GM18508 (cell line): Measurements from ENCODE around the gene KLHDC9.
"Not testable (repeated sequence)": the region's sequence is repeated elsewhere in the genome, so short reads cannot be mapped to it uniquely, and the experiment has no call there.

Experiments used
- ATAC-seq: cut with Tn5 transposase; IDR thresholded peaks from one replicate; pipeline ENCODE4 v1.9.1; 2021; ENCODE audit warnings: moderate number of reproducible peaks; ENCODE audit not compliant: insufficient read depth, unreplicated experiment

Gene KLHDC9

GRCh38 chr1:161098210-161099068 lies at the start of gene KLHDC9:
Gene KLHDC9, plus strand, starts transcription at chr1:161098361. Its CDS starts 175 bp downstream, at chr1:161098536.
- ATAC-seq = peak; percentile 41

DNA sequence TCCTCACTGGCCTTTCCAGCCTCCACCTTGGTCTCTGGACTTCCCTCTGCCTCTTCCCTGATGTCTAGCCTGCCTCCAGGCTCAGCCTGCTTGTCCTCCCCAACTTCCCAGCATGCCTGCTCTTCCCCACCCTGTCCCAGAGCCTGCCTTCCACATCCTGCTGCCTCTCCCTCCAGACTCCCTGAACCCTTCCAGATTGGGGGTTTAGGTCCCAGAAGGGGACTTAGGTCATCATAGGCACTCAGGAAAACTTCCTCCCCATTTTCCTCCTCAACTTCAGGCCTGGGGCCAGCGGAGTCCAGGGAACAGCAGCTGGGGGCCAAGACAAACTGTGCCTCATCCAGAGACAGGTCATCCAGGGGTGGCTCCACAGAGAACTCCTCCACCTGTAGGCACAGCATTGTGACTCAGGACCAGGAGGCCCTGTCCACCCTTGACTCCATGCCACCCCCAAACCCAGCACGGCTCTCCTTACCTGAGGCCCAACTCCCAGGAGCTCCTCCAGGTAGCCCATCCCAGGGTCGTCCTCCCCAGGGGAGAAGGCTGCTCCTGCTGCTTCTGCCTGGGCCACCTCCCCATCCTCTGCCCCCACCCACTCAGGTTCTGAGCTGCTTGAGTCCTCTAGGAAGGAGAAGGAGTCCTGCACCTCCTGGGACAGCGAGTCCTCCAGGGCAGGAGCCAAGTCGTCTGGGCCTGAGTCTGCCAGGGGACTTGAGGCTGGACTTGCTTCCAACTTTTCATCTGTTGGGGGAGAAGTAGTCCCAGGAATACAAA lies 49.0 kb upstream of the KLHDC9 start:
- no peak for ATAC-seq

GRCh38 chr1:161051219-161051618 lies 46.9 kb upstream of the KLHDC9 start:
- no peak for ATAC-seq

- no peak for ATAC-seq
These were observed 45.3 kb upstream of the KLHDC9 start for GRCh38 chr1:161052899-161053298.

- no peak for ATAC-seq
These were observed 43.9 kb upstream of the KLHDC9 start for GRCh38 chr1:161054232-161054631.

GRCh38 chr1:161054805-161055204 lies 43.4 kb upstream of the KLHDC9 start:
- no peak for ATAC-seq

DNA sequence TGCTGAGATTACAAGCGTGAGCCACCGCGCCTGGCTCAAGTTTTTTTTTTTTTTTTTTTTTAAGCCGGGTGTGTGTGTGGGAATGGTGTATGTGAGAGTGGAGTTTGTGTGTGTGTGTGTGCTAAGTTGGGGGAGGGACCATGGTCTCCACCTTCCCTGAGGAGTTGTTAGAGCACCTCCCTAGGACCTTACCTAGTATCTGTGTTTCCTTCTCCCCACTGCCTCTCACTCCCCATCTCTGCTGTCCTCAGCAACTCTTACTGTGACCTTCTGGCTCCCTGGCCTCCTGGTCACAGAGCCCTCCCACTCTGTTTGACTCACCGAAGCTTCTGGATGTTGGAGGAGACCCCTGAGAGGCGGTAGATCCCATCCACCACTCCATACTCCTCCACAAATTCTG lies 38.9 kb upstream of the KLHDC9 start:
- no peak for ATAC-seq

- ATAC-seq = no peak
These were observed 36.7 kb upstream of the KLHDC9 start for GRCh38 chr1:161061419-161061818.

GRCh38 chr1:161063936-161064335 lies 34.2 kb upstream of the KLHDC9 start:
- not testable (repeated sequence) for ATAC-seq

DNA sequence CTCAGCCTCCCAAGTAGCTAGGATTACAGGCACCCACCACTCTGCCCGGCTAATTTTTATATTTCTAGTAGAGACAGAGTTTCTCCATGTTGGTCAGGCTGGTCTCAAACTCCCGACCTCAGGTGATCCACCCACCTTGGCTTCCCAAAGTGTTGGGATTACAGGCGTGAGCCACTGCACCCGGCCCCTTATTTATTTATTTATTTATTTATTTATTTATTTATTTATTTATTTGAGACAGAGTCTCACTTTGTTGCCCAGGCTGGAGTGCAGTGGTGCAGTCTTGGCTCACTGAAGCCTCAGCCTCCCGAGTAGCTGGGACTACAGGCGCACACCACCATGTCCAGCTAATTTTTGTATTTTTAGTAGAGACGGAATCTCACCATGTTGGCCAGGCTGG lies 32.5 kb upstream of the KLHDC9 start:
- ATAC-seq = not testable (repeated sequence)

DNA sequence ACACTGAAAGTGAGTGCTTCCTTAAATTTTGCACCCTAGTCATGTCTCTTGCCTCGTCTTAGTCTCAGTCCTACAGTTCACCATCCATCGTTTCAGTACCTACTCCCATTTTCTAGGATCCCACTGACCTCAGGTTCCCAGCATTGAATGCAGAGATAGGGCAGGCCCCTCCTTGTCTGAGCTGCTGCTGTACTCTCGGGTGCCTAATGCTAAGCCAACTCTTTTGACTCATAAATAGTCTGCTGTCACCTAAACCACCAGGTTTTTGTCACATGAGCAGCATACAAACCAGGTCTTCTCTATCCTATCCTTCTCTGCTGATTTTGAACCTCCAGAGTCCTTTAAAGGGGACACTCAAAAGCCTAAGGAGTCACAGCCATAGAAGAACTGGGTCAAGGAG lies 31.5 kb upstream of the KLHDC9 start:
- no peak for ATAC-seq

DNA sequence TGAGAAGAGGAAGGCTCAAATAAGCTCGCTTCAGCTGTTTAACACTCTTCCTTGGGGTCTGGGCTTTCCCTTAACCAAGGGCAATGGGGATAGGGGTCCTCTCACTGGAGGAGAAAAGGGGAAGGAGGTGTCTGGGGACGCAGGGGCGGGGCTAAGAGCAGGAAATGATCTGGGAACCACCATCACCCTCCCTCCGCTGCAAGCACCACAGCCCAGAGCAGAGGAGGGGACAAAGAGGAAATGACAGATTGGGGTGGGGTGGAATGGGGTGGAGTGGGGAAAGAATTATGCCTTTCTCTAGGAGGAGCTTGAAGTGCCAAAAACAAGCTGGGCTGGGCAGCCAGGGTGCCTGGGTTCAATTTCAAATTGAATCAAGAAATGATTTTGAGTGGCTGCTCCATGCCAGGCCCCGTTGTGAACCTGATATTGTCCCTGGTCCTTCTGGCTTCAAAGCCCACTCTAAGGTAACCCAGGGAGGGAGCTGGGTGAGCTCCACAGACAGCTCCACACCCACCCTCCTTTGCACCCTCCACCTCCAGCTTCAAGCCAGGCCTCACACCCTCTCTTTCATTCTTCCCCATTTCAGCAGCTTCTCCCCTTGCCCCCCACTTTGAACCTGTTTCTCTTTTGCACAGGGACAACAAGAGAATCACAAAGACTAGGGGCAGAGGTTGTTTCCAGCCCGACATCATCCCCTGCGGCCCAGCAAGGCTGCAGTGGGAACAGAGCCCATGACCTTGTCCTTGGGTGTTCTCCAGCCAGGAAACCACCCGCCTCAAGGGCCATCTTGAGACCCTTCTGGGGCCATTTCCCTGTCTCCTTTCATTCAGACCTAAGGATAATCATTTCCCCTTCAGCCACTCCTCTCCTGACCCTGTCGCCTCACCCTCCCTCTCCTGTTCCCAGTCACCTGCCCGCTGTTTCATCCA lies 29.6 kb upstream of the KLHDC9 start:
- ATAC-seq = no peak

- no peak for ATAC-seq
These were observed 28.9 kb upstream of the KLHDC9 start for GRCh38 chr1:161069241-161069640.

DNA sequence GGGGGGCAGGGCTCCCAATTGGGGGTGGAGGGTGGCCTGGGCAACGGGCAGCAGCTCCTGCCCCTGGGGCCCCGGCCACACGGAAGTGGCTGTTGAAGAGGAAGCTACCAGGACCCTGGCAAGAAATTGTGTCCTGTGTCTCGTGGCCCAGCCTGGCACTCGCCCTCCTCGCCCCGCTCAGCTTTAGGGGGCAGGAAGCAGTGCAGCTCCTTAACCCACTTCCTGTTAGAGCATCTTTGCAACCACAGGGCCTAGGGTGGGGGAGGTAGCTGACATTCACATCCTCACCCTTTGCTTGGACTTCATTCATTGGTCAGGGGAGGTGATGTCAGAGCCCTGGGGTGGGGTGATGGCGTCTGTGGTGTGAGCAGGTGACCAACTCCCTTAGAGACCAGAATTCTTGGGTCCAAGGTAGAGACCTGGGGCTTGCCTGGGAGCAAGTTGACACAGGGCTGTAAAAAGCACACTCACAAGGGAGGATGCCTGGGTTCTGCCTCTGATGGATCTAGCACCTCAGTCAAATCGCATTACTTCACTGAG lies 28.4 kb upstream of the KLHDC9 start, which contains the start of gene ARHGAP30:
Gene ARHGAP30 (minus strand): TSS at position 161 of the 540 bp plus-strand sequence. CDS start 267 bp downstream, outside the sequence.
- peak; percentile 69 for ATAC-seq

DNA sequence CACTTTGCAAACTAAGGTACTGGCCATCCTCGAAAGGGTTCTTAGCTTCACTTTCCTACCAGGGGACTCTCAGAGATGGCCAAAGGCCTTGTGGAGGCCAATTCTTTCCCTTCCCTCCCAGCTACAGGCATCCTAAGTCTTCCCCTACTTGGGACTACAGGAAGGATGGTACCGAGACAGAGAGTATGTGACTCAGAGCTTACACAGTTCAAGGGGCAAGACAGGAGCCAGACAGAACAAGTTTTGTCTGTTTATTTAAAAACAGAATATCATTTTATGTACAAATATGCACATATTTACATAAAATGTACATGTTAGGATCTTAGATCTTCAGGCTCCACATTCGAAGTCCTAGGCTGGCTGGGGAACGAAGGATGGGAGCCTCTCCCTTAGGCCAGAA lies 27.4 kb upstream of the KLHDC9 start:
- ATAC-seq = no peak

DNA sequence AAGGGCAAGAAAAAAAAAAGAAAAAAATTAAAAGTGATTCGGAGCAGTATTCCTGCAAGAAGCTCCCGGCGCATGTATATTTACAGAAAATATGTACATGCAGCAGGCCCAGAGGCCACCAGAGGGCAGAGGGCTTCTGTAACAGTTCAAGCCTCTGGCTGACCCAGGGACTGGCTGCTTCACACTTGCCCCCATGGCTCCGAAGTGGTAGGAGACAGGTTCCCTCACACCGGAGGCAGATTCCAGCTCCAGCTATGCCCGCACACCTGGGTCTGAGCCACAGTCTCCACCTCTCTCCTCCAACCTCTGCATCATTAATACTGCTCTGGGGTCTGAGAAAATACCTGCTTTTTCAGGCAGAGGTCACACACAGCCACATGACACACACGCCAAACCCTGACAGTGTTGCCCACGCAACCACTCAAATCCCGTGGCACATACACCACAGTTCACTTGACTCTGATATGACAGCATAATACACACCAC lies 26.2 kb upstream of the KLHDC9 start:
- ATAC-seq = no peak

GRCh38 chr1:161072751-161073449 lies 25.3 kb upstream of the KLHDC9 start:
- ATAC-seq = no peak

GRCh38 chr1:161073474-161074121 lies 24.6 kb upstream of the KLHDC9 start:
- ATAC-seq = no peak
